Activated T-cell treated with anti-CD3 and anti-CD28 coated beads, Interleukin-2, amount 50 U/mL, for 1 hour (primary cell): Measurements from ENCODE around the gene NUB1.
"Not testable (repeated sequence)": the region's sequence is repeated elsewhere in the genome, so short reads cannot be mapped to it uniquely, and the experiment has no call there.

Experiments
- DNase-seq: peaks from one replicate; pipeline ENCODE4 v3.0.0-alpha.2; 2020

The NUB1 gene, protein sequence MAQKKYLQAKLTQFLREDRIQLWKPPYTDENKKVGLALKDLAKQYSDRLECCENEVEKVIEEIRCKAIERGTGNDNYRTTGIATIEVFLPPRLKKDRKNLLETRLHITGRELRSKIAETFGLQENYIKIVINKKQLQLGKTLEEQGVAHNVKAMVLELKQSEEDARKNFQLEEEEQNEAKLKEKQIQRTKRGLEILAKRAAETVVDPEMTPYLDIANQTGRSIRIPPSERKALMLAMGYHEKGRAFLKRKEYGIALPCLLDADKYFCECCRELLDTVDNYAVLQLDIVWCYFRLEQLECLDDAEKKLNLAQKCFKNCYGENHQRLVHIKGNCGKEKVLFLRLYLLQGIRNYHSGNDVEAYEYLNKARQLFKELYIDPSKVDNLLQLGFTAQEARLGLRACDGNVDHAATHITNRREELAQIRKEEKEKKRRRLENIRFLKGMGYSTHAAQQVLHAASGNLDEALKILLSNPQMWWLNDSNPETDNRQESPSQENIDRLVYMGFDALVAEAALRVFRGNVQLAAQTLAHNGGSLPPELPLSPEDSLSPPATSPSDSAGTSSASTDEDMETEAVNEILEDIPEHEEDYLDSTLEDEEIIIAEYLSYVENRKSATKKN

DNA sequence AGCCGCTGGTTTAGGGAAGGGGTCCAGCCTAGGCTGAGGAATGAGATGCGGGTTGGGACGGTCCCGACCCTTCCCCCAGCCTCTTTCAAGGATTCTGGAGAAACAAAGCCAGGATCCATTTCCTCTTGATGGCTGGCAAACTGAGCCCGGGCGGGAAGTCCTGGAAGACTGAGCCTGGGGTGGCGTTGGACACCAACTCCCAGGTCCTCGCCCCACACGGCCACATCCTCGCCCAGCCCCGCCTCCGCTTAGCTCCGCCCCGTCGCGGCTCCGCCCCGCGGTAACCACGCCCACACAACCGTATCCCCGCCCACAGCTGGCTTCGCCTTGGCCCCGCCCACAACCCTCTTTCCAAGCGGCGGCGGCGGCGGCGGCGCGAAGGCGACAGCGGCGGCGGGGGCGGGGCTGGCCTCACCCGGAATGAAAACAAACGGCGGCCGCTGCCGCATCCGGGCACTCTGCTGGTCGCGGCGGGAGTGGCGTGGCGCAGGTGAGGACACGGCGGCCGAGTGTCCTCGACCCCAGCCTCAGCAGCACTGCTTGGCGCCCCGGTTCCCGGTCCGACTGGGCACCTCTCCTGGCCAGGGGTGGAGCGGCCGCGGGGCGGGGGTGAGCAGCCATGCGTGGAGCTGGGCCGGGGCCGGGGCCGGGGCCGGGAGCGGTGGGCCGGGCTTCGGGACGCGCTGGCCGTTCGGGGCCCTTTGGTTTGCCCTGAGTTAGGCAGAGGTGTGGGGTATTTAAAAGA is at the start of gene NUB1:
TSS of gene NUB1 (plus strand) at position 456 of the 745 bp plus-strand sequence. CDS start 3,538 bp downstream, outside the sequence.
- peak; percentile 97 for DNase-seq

DNA sequence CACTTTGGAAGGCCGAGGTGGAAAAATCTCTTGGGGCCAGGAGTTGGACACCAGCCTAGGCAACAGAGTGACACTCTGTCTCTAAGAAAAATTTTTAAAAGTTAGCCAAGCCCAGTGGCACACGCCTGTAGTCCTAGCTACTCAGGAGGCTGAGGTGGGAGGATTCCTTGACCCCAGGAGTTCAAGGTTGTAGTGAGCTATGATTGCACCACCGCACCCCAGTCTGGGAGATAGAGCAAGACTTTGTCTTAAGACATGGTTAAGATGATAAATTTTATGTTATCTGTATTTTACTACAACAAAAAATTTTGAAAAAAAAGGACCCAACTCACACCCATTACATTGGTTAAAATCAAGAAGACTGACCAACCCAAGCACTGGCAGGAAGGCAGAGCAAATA is 48.8 kb upstream of the NUB1 start:
- DNase-seq, result no peak

DNA sequence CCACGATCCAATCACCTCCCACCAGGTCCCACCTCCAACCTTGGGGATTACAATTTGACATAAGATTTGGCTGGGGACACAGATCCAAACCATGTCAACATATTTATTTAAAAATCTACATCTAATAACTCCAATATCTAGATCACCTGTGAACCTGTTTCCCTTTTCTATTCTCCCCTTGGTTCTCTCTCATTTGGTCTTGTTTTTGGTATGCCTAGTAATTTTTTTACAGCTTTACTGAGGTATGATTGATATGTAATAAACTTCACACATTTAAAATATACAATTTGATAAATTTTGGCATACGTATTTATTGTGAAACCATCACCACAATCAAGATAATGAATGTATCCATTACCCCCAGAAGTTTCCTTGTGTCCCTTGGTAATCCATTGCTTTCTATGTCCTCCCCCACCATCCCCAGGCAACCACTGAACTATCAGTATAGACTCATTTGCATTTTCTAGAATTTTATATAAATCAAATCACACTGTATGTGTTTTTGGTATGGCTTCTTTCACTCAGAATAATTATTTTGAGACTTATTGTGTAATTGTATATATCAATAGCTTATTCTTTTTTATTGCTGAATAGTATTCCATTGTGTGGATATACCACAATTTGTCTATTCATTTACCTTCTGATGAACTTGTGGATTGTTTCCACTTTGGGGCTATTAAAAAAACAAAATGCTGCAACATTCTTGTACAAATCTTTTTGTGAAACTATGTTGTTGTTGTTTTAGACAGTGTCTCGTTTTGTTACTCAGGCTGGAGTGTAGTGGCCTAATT is 45.2 kb upstream of the NUB1 start:
- no peak for DNase-seq

DNA sequence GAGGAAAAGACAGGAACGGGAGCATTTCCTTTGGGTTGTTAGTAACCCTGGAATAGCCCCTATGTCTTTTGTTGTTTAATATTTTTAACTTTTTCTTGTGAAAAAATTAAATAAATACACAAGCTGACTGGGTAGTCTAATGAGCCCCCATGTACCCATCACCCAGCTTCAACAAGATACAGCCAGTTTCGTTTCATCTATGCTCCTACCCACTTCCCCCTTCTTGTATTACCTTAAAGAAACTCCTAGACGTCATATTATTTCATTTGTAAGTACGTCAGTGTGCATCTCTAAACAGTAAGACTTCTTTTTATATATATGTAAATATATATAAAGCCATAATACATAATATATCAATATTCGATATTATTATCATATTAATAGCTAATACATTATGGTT is 42.8 kb upstream of the NUB1 start:
- DNase-seq, result no peak

DNA sequence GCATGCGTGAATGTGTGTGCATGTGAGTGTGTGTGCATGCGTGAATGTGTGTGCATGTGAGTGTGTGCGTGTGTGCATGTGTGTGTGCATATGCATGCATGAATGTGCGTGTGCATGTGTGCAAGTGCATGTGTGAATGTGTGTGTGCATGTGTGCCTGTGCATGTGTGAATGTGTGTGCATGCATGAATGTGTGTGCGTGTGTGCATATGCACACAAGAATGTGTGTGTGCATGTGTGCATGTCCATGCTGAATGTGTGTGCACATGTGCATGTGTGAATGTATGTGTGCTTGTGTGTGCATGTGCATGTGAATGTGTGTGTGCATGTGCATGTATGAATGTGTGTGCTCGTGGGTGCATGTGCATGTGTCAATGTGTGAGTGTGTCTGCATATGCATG is 42.1 kb upstream of the NUB1 start:
- no peak for DNase-seq

DNA sequence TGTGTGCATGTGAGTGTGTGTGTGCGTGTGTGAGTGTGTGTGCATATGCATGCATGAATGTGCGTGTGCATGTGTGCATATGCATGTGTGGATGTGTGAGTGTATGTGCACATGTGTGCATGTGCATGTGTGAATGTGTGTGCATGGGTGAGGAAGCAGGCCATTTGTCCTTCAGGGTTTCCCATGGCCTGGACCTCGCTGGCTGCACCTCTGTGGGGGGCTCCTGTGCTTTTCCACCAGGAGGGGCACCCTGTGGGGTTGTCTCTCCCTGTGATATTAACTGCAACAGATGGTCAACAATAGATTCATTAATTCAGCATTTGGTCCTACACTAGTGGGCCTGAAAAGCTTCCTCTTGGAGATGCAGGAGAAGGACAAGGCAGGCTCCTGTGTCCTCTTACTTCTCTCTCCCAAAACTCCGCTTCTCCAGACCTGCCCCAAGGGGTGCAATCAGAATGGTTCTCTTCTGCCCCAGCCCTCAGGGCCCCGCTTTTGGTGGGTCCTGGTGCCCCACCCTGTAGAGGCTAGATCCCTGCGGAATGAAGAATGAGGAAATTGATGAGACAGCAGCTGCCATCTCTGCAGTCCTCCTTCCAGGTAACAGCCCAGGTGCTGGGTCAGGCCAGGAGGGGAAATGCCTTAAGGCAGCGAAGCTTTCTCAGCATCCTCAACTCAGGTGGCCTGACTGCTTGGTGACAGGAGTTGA is 41.5 kb upstream of the NUB1 start:
- no peak for DNase-seq

DNA sequence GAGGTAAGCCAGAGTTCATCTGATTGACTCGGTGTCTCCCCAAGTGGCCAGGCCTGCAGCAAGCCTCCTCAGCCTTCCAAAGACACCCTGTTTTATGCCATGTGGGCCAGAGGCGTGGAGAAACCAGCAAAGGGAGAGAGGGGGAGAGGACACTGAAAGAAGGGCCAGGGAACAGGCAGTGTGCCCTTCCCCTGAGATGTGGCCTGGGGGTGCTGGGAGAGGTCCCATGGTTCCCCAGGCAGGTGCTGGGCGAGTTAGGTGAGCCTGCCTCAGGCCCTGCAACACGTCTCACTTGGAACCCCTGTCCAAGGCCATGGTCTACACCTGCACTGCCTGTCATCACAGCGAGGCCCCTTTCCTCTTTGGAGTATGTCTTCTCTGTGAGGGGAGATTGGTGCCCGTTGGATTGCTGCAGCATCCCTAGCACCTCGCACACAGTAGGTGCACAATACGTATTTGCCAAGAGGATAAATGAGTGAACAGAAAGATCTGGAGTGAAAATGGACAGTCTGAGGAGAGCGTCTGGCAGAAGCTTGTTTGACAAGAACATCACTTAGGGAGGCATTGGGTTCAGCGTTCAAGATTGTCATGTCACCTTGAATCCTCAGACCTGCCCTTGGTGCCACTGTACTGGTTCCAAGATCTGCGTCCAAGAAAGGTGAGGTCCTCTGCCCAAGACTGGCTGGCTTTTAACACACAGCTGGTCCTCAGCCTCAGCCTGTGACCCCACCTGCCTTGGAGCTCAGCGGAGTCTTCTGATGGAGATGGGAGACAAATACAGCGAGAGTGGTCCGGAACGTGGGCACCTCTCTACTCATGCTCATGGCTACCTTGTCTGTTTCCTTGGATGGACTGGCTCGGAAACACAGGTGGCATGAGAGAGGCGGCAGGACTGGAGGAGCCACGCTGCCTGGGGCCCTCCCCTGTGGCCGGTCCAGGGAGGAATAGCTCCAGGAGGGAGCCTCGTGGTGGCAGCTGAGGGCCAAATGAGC is 39.8 kb upstream of the NUB1 start:
- DNase-seq, result no peak

DNA sequence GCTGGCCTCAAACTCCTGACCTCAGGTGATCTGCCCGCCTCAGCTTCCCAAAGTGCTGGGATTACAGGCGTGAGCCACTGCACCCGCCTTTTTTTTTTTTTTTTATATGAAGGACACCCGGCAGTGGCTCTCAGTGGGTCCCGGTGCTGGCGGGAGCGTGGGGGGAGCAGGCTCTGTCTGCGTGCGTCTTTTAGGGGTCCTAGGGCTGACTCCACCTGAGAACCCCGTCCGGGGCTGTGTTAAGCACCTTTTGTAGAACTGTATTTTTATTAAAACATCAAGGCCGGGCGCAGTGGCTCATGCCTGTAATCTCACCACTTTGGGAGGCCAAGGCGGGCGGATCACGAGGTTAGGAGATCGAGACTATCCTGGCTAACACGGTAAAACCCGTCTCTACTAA is 37.4 kb upstream of the NUB1 start:
- DNase-seq, result not testable (repeated sequence)

DNA sequence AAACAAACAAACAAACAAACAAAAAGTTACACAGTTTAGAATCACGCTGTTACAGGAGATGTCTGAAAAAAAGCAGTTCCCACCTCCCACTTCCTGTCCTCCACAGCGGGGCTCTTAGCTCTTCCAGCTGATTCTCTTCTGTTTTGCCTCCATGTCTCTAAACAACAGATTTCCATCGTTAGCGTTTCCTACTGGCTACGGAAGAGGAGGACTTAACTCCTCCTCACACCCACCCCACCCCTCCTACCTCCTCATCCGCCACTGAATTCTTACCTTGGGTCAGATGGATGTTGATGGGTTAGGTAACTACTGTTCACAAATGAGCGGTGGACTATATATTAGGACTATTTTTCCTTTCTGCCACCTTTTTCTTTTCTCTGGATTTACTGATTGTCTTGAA is 36.8 kb upstream of the NUB1 start:
- no peak for DNase-seq

DNA sequence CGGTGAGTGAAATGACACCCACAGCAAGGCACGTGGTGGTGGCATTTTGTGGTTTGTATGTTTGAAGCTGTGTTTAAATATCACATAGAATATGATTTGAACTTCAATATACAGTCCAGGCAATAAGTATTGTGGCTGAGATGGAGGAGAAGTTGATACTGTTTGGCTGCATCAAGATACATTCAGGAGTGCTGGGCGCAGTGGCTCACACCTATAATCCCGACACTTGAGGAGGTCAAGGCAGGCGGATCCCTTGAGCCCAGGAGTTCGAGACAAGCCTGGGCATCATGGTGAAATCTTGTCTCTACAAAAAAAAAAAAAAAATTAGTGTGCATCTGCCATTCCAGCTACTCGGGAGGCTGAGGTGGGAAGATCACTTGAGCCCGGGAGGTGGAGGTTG is 35.2 kb upstream of the NUB1 start:
- DNase-seq, result no peak

DNA sequence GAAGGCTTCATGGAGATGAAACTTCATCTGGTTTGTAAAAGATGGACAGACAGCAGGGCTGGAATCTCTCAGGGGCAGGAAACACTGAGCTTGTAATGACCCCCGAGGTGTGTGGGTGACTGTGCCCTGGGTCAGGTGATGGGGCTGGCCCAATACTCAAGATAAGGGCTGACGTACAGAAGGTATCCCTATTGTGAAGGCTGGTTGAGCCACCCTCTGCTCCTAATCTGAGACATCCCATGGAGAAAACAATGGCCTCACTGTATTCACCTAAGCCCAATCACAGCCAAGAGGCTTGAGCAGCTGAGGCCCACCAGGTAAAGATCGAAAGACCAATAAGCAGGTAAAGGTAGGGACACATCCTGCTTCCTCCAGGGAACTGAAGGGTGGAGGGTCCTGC is 34.8 kb upstream of the NUB1 start:
- no peak for DNase-seq

DNA sequence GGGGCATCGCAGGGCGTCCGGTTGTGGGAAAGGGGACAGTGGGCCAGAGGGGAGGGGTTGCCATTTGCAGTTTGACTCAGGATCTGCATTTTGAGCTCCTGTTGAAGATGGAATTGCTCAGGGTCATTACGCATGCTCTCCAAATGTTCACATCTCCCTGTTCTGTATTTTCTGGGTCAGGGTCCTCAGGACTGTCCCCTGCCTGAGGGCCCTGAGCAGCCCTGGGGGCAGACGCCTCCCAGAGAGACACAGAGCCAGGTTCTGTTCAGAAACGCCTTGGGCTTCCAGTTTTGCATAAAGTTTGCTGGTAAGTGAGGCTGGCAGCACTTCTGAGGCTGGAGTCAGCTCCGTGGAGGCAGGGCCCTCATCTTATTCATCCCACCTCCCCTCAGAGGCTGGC is 34.1 kb upstream of the NUB1 start:
- no peak for DNase-seq

DNA sequence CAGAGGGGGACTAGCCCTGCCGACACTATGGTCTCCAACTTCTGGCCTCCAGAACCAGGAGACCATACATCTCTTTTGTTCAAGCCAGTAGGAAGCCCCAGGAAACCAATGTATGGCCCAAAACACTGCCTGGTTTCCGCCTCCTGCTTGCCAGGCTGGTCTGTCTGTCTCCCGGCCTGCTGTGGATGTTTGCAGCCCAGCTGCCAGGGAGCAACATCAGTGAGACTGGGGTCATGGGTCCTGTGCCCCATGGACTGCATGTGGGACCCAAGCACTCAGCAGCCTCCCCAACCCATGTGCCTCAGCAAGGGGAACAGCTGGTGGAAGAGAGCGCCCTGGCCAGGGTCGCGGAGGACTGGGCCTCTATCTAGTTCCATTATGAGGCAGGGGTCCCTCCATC is 33.4 kb upstream of the NUB1 start:
- no peak for DNase-seq

DNA sequence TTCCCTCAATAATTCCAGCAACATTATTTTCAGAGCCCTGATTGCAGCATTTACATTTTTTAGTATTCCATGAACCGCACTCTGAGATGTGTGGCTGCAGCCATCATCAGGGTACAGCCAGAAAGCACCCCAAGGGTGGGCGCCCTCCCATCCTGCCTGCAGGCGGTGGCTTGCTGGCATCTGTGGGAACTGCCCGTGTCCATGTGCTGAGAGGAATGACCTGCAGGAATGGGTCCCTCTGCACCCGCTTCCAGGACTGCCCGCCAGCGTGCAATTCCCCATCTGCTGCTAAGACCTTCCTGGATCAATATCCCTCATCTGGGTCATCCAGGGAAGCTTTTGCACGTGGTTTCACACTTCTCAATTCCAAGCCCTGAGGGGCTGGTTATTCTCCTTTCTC is 32.8 kb upstream of the NUB1 start:
- DNase-seq, result no peak

DNA sequence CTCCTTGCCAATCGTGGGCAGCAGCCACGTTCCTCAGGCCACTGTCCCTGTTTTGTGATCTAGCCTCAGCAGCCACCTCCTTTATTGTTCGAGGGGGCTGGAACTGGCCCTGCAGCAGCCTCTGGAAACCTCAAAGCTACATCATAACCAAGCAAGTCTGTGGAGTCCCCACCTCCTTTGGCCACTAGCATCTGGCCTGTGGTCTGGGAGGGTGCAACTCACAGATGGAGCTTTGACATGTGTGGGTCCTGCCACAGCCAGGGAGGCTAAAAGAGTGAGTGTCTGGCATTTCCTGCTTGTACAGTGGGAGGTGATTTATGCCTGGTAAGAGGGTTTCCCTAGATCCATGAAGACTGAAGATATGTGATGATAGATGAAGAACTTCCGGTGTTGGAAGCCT is 32.3 kb upstream of the NUB1 start:
- DNase-seq, result no peak

DNA sequence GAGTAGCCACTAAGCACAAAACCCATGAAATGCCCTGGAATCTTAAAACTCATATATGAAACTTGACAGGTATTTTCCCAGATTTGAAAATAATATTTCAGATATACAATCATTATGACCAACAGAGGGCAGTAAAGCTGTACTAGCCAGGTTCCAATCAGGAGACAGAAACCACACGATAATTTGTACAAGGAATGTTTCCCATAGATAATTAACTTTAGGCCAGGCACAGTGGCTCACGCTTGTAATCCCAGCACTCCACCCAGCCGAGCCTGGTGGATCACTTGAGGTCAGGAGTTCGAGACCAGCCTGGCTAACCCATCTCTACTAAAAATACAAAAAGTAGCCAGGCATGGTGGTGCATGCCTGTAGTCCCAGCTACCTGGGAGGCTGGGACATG is 31.0 kb upstream of the NUB1 start:
- no peak for DNase-seq

DNA sequence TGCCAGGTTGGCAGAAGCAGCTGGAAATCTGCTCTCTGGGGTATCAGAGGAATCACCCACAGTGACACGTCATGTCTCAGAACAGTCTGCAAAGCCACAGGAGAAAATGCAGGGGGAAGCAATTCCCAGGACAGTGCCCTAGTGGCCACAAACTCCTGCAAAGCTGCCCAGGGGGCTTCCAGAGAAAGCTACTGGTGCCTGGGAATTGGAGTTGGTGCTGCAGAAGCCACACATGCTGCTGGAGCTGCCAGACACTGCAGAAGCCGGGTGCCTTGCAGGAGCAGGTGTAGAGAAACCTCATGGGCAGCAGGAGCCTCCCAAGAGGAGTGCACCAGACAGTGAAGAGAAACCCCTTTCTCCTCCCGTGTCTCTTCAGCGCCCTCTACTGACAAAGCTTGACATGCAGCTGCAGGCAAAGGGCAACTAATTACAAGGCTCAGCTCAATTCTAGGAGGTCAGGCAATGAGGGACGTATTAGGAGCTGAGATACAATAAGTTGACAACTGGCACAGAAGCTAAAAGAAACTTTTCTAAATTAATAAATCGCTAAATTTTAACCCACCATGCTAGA is 30.2 kb upstream of the NUB1 start:
- DNase-seq, result no peak

DNA sequence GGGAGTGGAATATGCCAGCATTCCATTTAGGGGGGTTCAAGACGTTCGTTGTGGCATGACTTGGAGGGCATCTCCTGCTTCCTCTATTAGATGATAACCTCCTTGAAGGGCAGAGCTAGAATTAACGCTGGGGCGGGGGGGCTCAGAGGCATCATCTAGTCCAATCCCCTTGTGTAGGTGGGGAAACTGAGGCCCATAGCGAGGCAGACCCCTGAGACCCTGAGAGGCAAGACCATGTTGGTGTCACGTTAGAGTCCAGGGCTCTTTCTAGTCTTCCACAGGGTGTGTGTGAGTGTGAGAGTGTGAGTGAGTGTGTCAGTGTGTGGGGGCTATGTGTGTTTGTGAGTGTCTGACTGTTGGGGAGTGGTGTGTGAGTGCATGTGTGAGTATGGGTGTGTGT is 29.3 kb upstream of the NUB1 start:
- DNase-seq, result no peak

DNA sequence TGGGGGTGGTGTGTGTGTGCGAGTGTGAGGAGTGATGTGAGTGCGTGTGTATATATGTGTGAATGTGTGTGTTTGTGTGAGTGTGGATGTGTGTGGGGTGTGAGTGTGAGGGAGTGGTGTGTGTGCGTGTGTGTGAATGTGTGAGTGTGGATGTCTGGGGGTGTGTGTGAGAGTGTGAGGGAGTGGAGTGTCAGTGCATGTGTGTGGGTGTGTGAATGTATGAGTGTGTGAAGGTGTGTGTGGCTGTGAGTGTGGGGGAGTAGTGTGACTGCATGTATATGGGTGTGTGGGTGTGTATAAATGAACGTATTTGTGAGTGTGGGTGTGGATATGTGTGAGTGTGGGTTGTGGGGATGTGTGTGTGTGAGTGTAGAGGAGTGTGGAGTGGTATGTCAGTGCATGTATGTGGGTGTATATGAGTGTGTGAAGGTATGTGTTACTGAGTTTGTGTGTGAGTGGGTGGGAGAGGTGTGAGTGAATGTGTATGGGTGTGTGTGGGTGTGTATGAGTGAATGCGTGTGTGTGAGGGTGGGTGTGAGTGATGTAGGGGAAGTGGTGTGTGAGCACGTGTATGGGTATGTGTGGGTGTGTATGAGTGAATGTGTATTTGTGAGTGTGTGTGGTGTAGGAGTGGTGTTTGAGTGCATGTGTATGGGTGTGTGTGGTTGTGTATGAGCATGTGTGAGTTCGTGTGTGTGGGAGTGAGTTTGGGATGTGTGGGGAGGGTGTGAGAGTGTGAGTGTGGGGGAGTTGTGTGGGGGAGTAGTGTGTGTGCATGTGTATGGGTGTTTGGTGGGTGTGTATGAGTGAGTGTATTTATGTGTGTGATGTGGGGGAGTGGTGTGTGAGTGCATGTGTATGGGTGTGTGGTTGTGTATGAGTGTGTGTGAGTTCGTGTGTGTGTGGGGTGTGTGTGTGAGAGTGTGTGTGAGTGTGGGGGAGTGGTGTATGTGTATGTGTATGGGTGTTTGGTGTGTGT is 28.5 kb upstream of the NUB1 start:
- DNase-seq, result no peak

DNA sequence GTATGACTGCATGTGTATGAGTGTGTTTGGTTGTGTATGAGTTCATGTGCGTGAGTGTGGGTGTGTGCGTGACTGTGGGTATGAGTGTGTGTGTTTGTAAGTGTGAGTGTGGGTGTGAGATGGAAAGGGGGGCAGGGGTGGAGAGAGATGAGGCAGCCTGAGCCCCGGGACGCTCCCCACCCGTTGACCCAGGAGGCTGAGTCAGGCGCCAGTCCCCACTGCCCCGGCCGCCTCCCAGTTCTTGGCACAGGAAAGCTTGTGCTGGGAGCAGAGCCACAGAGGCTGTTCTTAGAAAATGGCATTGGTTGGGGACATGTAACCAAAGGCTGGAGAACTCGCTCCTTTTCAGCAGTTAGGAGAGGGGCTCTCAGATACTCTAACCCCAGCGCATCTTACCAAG is 27.8 kb upstream of the NUB1 start:
- no peak for DNase-seq
